GM19438 (cell line): ENCODE data around the gene VPS13C.
"Not testable (repeated sequence)": the region's sequence is repeated elsewhere in the genome, so short reads cannot be mapped to it uniquely, and the experiment has no call there.

Experiments used
- ATAC-seq: cut with Tn5 transposase; IDR thresholded peaks from one replicate; pipeline ENCODE4 v1.9.1; 2021; ENCODE audit warnings: low read depth; ENCODE audit not compliant: unreplicated experiment

The VPS13C gene

DNA sequence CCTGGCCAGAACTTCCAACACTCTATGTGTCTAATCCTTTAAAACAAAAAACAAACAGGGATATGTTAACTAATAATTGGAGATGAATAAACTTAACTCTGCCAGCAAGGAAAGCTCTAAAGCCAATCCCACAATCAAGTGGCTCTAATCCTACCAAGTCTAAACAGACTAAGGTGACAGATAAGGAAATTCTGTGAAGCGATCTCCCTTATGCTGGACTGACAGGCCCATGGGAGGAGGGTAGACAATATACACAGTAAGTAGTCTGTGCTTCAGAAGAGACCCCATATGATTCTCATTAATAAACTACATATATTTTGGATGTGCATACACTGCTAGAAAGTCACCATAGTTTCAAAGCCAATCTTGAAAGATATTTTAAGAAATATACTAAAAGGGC is 10.1 kb downstream of the VPS13C start:
- ATAC-seq: no peak

DNA sequence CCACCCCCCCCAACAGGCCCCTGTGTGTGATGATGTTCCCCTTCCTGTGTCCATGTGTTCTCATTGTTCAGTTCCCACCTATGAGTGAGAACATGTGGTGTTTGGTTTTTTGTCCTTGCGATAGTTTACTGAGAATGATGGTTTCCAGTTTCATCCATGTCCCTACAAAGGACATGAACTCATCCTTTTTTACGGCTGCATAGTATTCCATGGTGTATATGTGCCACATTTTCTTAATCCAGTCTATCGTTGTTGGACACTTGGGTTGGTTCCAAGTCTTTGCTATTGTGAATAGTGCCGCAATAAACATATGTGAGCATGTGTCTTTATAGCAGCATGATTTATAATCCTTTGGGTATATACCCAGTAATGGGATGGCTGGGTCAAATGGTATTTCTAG is 12.0 kb downstream of the VPS13C start:
- ATAC-seq: not testable (repeated sequence)

DNA sequence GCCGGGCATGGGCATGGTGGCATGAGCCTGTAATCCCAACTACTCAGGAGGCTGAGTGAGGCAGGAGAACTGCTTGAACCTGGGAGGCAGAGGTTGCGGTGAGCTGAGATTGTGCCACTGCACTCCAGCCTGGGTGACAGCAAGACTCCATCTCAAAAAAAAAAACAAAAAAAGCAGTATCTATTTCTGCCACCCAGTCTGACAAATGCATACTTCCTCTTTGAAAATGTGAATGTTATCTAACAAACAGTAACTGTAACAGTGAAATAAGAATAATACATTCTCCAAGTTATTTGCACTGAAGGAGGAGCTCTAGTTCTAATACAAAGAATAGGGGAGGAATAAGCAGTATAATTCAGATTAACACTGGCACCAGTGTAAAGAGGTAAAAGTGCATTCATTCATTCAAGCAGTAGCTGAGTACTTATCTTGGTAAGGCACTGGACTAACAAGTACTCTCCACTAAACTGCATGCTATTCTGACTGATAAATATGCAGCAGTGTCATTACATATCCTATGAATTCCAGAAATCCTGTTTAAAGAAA is 12.9 kb downstream of the VPS13C start:
- no peak for ATAC-seq

DNA sequence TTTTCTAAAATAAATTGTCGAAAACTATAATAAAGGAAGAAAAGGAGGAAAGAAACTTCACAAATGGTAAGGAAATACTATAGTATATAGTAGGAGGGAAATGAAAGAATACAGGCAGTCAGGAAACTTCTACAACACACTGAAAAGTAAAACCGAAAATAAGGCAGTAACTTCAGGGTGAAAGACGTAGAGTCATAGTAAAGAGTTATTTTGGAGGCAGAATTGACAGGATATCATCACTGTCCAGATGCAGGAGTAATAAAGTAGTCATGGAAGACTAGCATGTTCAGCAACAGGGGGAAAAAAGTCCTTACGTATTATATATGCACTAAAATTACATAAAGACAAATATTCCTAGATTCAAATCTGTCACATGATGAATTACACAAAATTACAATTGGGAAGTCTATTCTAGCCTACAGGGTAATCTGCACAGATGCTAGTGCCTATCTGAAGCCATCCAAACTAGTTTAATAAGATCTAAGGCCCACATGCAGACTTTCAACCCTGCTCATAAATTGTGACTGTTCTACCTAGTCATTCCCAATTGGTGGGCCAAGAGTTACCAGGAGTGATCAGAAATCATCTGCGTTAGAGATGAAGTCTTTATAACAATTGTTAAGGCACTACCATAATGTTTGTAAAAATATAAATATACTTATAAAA is 14.0 kb downstream of the VPS13C start:
- peak; percentile 68 for ATAC-seq

DNA sequence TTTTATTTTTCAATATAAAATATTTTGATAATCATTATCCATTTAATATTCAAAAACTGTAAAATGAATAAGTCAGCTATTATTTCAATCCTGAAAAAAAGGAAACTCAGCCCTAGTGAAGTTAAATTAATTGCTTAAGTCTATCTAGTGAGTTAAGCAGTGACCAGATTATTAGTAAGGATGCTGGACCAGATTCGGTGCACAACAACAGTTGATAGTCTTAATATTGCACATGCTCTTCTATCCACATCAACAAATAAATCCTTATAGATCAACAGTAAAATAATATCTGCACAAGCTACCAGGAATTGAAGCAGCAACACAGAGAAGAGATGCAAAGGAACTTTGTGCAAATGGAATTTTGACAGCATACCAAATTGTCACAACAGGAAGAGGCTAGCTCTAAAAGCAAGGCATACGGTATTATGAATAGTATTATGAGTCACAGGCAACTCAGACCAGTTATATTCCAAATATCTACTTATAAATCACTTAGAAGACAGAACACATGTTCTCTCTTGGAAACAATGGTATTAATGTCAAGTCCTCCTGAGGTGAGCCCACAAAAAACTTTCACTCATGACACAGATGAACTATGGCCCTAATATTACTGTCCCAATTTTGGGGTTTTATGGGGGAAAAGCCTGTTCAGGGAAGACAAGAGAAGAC is 24.9 kb downstream of the VPS13C start:
- ATAC-seq: no peak

DNA sequence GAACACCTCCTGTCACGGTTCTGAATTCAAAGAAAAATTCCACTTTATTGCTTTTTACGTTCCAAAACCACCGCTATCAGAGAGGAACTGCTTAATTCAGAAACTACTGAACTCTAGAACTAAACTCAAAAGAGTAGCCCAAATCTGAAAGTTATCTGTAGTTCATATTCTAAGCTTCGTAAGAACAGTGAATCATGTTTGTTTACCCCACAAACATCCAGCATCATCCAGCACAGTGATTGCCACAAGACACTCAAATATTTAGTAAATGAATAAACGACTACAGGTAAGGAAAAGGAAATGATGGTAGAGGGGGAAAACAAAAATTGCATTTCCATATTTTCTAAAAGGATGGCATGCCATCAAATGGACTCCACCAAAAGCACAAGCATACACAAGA is 32.3 kb downstream of the VPS13C start:
- no peak for ATAC-seq

DNA sequence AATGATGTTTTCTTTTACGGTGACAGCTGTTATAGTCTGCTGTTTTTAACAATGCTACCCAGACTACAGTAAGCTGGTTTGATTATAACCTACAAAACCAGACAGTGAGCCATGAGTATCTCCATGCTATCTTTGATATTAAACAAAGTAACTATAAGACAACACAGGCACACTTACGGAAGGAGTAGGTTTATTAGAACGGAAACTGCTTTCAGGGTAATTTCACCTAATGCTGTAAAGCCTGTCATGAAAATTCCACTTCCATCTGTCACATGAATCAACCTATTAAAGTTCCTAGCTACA is 33.0 kb downstream of the VPS13C start:
- ATAC-seq: no peak

DNA sequence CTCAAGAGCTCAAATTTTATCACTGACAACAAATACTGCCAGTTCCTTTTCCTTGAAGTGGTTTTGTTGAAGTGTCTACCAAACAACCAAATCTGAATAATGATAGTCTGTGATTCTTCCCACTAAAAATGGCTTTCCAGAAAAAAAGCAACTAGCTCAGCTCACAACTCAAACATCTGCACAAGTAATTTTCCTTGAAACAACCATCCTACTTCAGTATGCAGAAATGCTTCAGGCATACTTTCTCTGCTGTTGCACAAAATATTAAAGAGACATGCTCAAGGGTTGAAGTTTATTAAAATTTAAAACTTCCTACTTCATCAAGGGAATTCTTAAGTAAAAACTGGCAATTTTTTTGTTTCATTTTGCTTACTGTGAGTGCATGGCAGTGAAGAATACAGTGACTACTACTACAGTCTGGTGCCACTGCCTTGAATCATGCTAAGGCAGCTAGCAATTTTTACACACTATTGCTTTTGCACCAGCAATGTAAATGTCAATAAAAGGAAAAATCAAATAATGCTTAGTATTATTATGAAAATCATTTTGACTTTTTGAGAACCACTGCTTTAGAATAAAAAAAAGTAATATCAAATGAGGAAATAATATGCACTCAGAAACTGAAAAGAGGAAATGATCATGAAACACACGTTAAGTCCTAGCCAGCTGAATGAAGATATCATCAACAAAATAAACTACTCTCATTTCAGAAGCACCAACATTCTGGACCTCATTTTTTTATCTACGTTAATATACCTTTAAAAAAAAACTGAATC is 33.6 kb downstream of the VPS13C start:
- ATAC-seq: no peak

DNA sequence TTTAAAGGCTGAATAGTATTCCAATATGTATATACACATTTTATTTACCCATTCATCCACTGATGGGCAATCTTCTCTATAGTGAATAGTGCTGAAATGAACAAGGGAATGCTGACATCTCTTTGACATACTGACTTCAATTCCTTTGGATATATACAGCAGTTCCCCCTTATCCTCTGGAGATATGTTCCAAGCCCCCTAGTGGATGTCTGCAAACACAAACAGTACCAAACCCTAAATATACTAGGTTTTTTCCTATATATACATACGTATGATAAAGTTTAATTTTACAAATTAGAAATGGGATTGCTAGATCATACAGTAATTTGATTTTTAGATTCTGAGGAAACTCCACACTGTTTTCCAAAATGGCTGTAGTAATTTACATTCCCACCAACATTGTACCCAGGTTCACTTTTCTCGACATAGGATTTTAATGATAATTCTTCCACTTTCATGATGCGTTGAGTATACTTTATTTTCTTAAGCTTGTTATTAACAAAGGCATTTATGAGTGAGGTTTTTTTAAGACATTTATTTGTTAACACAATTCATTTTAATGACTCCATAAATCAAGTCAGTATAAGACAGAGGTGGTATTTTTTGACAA is 38.2 kb downstream of the VPS13C start:
- no peak for ATAC-seq

DNA sequence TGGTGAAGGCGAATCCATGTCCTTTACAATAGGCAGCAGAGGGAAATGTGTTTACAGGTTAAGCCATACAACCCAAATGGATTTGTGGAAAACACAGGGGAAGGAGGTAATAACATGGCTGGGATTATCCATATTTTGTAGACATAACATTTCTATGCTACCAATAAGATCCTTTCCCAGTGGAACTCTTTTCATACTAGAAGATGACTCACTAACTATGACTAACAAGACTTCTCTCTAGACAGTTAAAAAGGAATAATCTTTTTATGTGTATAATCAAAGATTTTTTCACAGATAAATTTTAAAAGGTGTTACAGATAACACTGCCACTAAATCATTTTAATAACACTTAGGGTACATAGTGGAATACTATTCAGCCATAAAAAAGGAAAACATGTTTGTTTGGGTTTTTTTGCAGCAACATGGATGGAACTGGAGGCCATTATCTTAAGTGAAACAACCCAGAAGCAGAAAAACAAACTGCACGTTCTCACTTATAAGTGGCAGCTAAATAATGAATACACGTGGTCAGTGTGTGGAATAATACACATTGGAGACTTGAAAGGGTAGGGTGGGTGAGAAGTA is 39.6 kb downstream of the VPS13C start:
- ATAC-seq: no peak

DNA sequence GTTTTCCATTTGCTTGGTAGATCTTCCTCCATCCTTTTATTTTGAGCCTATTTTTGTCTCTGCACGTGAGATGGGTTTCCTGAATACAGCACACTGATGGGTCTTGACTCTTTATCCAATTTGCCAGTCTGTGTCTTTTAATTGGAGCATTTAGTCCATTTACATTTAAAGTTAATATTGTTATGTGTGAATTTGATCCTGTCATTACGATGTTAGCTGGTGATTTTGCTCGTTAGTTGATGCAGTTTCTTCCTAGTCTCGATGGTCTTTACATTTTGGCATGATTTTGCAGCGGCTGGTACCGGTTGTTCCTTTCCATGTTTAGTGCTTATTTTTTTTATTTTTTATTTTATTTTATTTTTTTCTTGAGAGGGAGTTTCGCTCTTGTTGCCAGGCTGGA is 54.9 kb downstream of the VPS13C start:
- ATAC-seq: not testable (repeated sequence)

DNA sequence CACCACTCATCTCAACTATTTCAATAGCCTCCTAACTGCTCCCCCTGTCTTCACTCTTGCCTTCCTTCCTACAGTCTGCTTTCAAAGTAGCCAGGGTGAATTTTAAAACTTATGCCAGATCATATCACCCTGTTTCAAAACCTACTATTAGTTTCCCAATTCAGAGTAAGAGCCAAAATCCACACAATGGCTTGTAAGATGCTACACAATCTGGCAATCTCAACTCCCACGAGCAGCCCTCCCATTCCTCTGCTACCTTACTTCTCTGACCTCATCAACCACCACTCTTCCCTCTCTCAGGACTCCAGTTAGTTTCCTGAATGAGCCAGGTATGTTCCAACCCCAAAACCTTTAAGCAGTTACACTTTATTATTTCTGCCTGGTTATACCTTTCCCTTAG is 62.5 kb downstream of the VPS13C start:
- no peak for ATAC-seq

DNA sequence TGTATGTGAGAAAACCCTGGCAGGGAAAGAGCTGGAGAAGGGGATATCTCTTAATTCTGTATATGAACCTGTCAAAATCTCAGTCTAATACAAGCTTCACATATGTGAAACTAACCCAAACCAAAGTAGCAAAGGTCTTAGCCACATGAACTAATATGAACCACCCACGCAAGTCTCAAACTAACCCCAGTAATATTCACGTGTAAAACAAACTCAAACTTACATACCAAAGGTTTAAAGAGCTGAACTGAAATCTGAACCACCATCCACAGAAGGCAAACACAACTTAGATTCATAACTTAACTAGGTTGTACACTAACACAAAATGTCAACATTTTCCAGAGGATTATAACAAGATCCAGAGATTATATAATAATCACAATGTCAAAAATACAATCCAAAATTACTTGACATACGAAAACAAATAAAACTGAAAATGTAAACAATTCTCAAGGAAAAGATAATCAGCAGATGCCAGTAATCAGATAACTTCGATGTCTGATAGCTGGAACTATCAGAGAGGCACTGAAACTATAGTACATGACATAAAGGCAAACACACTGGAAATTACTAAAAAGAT is 64.1 kb downstream of the VPS13C start:
- no peak for ATAC-seq

DNA sequence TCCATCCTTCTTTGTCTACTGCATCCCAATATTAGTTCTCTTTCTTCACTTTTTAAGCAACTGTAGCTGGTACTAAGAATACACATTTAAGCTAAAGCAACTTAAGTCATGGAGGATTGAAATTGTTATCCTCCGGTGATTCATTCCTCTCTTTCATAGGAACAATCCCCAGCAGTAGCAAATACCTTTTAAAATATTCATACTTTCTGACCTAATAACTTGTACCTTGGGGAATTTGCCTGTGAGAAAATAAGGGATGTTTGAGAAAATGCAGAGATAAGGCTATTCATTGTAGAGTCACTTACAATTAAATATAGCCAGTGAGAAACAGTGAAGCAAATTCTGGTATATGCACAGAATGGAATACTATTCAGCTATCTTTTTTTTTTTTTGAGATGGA is 66.0 kb downstream of the VPS13C start:
- no peak for ATAC-seq

DNA sequence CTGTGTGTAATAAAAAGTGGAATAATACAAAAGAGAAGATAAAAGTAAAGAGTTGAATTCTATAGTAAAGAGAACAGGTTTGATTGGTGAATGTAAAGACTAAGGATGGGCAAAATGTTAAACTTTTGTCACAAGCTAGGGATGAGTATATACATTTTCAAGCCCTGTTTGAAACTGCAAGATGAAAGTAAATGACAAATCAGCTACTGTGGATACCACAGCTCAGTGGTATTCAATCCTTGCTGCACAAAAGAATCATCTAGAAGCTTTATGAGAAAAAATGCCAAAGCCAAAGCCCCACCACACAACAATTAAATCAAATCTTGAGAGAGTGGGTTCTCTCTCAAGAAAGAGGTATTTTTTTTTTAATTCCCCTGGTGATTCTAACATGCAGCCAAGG is 67.7 kb downstream of the VPS13C start:
- ATAC-seq: no peak

DNA sequence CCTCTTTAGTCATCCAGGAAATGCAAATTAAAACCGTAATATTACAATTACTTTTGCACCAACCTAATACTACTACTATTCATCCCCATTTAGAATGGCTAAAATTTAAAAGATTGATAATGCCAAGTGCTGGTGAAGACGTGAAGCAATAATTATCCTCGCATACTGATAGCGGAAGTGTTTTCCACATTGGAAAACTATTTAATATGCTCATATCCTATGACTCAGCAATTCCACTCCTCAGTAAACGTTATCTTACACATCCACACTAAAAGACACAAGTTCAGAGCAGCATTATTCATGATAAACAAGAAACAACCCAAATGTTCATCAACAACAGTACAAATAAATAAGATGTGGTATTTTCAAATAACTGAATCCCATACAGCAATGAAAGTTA is 70.6 kb downstream of the VPS13C start:
- ATAC-seq: no peak

DNA sequence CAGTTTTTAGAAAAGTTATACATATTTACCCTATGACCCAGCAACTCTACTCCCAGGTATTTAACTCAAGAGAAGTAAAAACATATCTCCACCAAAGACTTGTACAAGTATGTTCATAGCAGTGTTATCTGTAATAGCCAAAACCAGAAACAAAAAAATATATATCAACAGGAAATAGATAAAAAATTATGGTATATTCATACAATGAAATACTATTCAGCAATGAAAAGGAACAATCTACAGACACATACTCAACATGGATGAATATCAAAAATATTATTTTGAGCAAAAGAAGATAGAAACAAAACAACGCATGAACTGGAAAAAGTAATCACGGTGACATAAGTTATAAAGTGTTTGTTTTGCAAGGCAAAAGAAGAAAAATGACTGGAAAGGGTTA is 72.4 kb downstream of the VPS13C start:
- no peak for ATAC-seq

DNA sequence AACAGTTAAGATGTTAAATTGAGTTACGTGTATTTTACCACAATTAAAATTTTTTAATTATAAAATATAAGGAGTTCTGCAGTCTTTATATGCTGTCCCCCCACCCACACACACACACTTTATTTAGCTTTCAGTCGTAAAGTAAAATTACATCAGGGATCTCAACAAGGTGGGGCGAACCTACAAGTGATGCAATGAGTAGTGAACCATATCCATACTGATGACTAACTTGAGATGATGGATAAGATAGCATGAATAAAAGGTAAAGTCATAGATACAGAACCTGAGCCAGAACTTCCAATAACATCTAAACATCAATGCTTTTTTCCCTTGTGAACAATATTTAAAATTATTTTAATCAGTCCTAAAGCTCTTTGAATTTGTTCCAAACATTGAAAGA is 77.2 kb downstream of the VPS13C start:
- ATAC-seq: no peak

DNA sequence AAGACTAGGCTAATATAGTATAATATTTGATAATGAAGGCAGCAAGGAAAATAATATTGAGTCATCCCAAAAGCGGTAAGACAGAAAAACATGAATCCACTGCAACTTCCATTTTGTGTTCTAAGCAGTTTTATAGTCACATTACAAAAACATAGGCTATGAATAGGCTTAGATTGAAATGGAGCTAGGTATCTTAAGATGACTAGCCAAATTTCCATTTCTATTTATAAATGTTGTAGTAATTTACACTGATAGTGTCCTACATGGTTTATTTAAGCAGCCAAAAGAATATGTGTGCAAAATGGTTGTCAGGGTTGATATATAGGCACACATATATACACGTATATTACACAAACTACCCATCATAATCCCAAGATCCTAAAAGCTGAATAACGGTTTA is 82.0 kb downstream of the VPS13C start:
- ATAC-seq: no peak

DNA sequence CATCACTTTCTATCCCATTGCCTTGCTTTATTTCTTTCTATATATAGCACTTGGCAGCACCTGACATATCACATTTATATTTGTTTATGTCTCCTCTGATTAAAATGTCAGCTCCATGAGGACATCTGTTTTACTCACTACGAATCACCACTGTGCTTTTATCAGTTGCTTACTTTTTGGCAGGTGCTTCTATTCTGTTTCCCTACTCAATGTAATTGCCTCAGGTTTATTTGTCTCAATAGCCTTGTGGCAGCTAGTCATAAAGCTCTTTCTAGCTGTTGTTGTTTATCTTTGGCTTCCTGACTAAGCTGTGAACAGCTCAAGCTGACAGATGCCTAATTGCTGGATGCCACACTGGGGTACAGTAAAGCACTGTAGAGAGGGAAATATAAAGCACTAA is 85.5 kb downstream of the VPS13C start:
- ATAC-seq: no peak

DNA sequence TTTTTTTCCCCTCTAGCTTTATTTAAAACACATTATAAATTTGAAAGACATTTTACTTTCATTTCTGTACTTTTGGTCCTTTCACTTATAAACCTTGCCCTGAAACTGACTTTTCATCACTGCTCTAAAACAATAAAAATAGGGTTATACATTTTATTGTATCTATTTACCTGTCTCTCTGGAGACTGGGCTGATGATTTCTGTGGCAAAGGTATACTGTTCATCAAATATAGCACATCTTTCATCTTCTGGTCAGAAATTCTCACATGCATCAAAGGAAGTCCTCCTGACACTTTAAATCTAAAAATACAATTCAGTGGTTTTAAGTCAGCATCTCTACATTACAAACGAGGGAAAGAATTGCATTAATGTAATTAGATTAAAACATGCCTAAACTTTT is 86.1 kb downstream of the VPS13C start:
- ATAC-seq: no peak
